OCI-LY1 (cell line): ENCODE measurements around the gene CCHCR1.

Experiments
- H2AFZ ChIP-seq: fragments of 200-600 bp; sonication (generic), shearing (Covaris generic); 2 replicates; pipeline ENCODE4 v1.6.0; 2014; ENCODE audit warnings: antibody characterized with exemption, mild to moderate bottlenecking, low read length
- H3F3A ChIP-seq: fragments of 200-600 bp; sonication (generic), shearing (Covaris generic); 2 replicates; pipeline ENCODE4 v1.6.0; 2014; ENCODE audit warnings: mild to moderate bottlenecking, antibody characterized with exemption, low read length, moderate library complexity; ENCODE audit not compliant: insufficient read depth
- H3K27ac ChIP-seq: fragments of 200-600 bp; sonication (generic); 2 replicates; pipeline ENCODE4 v1.5.1; 2014; ENCODE audit warnings: low read length, mixed run types, mild to moderate bottlenecking, low read depth; ENCODE audit not compliant: poor library complexity, severe bottlenecking
- H3K27me3 ChIP-seq: fragments of 200-600 bp; sonication (generic); 2 replicates; pipeline ENCODE4 v1.6.0; 2014; ENCODE audit warnings: antibody characterized with exemption, mild to moderate bottlenecking, low read length, moderate library complexity; ENCODE audit not compliant: insufficient read depth
- H3K36me3 ChIP-seq: fragments of 200-600 bp; sonication (generic); 2 replicates; pipeline ENCODE4 v1.6.1; 2014; ENCODE audit warnings: mild to moderate bottlenecking, antibody characterized with exemption, low read length, moderate library complexity, mixed read lengths; ENCODE audit not compliant: insufficient read depth
- H3K4me1 ChIP-seq: fragments of 200-600 bp; sonication (generic); 2 replicates; pipeline ENCODE4 v1.5.1; 2014; ENCODE audit warnings: mild to moderate bottlenecking, low read length, moderate library complexity; ENCODE audit not compliant: insufficient read depth, severe bottlenecking
- H3K4me2 ChIP-seq: fragments of 200-600 bp; sonication (generic), shearing (Covaris generic); 2 replicates; pipeline ENCODE4 v1.6.1; 2014; ENCODE audit warnings: low read length
- H3K4me3 ChIP-seq: fragments of 200-600 bp; sonication (generic); 2 replicates; pipeline ENCODE4 v1.5.1; 2014; ENCODE audit warnings: low read length, low read depth, mild to moderate bottlenecking, mixed read lengths; ENCODE audit not compliant: poor library complexity, severe bottlenecking
- H3K79me2 ChIP-seq: fragments of 200-600 bp; shearing (Covaris generic); 2 replicates; pipeline ENCODE4 v1.6.1; 2016; ENCODE audit warnings: mixed run types, low read length, mixed read lengths; ENCODE audit not compliant: insufficient read depth
- H3K9ac ChIP-seq: fragments of 200-600 bp; sonication (generic), shearing (Covaris generic); 2 replicates; pipeline ENCODE4 v1.6.1; 2014; ENCODE audit warnings: mild to moderate bottlenecking, low read length, mixed read lengths
- H3K9me2 ChIP-seq: fragments of 200-600 bp; sonication (generic), shearing (Covaris generic); 2 replicates; pipeline ENCODE4 v1.6.1; 2014; ENCODE audit warnings: low read depth, mild to moderate bottlenecking, low read length, mixed read lengths
- H3K9me3 ChIP-seq: fragments of 200-600 bp; shearing (Covaris generic); 2 replicates; pipeline ENCODE4 v1.6.1; 2014; ENCODE audit warnings: low read length, mixed read lengths
- H4K20me1 ChIP-seq: fragments of 200-600 bp; sonication (generic), shearing (Covaris generic); 2 replicates; pipeline ENCODE4 v1.6.0; 2016; ENCODE audit warnings: mild to moderate bottlenecking, low read length; ENCODE audit not compliant: insufficient read depth
- EZH2 ChIP-seq: fragments of 200-600 bp; sonication (generic), shearing (Covaris generic); IDR thresholded peaks from 2 replicates; pipeline ENCODE4 v1.8.0; 2017; ENCODE audit warnings: borderline replicate concordance, mixed run types, mild to moderate bottlenecking, antibody characterized with exemption, low read length, moderate library complexity, mixed read lengths
- TF ChIP-seq, protein P1 (sequence below): fragments of 200-600 bp; sonication (generic), shearing (Covaris generic); IDR thresholded peaks from 2 replicates; pipeline ENCODE4 v1.5.1; 2017; ENCODE audit warnings: mild to moderate bottlenecking, antibody characterized with exemption, low read length, moderate library complexity, mixed read lengths

CCHCR1 gene

GRCh38 chr6:31111712-31112111, 45.9 kb downstream of the CCHCR1 start:
- H3K9me3 ChIP-seq = no peaks in the 10 kb centered on the region
- no peak for TF ChIP-seq EZH2
- TF ChIP-seq, protein P1, sequence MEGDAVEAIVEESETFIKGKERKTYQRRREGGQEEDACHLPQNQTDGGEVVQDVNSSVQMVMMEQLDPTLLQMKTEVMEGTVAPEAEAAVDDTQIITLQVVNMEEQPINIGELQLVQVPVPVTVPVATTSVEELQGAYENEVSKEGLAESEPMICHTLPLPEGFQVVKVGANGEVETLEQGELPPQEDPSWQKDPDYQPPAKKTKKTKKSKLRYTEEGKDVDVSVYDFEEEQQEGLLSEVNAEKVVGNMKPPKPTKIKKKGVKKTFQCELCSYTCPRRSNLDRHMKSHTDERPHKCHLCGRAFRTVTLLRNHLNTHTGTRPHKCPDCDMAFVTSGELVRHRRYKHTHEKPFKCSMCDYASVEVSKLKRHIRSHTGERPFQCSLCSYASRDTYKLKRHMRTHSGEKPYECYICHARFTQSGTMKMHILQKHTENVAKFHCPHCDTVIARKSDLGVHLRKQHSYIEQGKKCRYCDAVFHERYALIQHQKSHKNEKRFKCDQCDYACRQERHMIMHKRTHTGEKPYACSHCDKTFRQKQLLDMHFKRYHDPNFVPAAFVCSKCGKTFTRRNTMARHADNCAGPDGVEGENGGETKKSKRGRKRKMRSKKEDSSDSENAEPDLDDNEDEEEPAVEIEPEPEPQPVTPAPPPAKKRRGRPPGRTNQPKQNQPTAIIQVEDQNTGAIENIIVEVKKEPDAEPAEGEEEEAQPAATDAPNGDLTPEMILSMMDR = no peak
- H3K4me1 ChIP-seq = no peaks in the 10 kb centered on the region
- H3K27me3 ChIP-seq = peaks cover 3% of the 10 kb centered on the region; the same call in 1 of the 2 replicates
- no peak overlapping the region for H3K27ac ChIP-seq
- H2AFZ ChIP-seq = no peak overlapping the region
- H3K9me2 ChIP-seq = no peaks in the 10 kb centered on the region
- no peak overlapping the region for H3K4me3 ChIP-seq
- no peaks in the 10 kb centered on the region for H3K36me3 ChIP-seq
- no peak overlapping the region for H3K4me2 ChIP-seq
- no peaks in the 10 kb centered on the region for H3F3A ChIP-seq
- H3K9ac ChIP-seq = no peak overlapping the region
- H3K79me2 ChIP-seq = no peaks in the 10 kb centered on the region
- H4K20me1 ChIP-seq = no peaks in the 10 kb centered on the region

DNA sequence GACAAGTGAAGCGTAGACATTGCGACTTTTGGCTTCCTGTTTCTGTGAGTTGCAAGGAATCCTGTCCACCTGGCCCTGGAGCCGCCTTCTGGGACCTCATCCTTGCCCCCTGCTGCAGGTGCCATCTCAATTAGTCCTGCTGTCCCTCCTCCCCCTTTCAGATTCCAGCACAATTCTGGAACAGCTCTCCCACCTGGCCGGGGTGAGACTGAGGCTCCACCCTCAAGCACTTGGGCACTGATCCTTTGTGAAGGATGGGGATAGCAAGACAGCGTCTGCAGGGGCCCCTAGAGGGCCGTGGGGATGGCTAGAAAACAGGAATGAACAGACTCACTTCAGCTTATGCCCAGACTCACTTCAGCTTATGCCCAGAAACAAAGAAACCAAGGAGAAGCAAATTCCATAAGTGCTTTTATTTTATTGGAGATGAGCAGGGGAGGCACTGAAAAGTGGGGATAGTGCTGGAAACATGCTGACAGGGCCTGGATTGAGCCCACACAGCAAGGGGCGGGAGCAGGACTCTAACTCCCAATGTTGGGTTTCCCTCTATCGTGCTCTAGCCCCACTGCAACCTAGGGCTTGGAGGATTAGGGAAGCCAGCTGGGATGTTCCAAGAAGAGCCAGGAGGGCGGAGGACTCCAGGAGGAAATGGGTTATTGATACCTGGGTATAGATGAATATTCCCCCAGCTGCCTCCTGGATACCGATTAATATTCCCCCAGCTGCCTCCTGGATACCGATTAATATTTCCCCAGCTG, 46.6 kb downstream of the CCHCR1 start:
- H3K4me1 ChIP-seq = no peaks in the 10 kb centered on the region
- no peak overlapping the region for H3K9ac ChIP-seq
- H3K27ac ChIP-seq = no peak overlapping the region
- no peak overlapping the region for H3K4me2 ChIP-seq
- no peaks in the 10 kb centered on the region for H3K79me2 ChIP-seq
- H3K4me3 ChIP-seq = no peak overlapping the region
- H3K27me3 ChIP-seq = no peaks in the 10 kb centered on the region
- H2AFZ ChIP-seq = no peak overlapping the region
- no peaks in the 10 kb centered on the region for H3K9me3 ChIP-seq
- TF ChIP-seq EZH2 = no peak
- TF ChIP-seq, protein P1 = no peak
- H3F3A ChIP-seq = no peaks in the 10 kb centered on the region
- H4K20me1 ChIP-seq = no peaks in the 10 kb centered on the region
- H3K9me2 ChIP-seq = no peaks in the 10 kb centered on the region
- H3K36me3 ChIP-seq = no peaks in the 10 kb centered on the region

GRCh38 chr6:31107052-31107451, 50.5 kb downstream of the CCHCR1 start:
- TF ChIP-seq, protein P1 = no peak
- no peak for TF ChIP-seq EZH2
- no peaks in the 10 kb centered on the region for H3K9me2 ChIP-seq
- no peak overlapping the region for H3K4me3 ChIP-seq
- no peaks in the 10 kb centered on the region for H3K9me3 ChIP-seq
- no peaks in the 10 kb centered on the region for H3K4me1 ChIP-seq
- H3F3A ChIP-seq = no peaks in the 10 kb centered on the region
- H4K20me1 ChIP-seq = no peaks in the 10 kb centered on the region
- no peak overlapping the region for H3K4me2 ChIP-seq
- no peaks in the 10 kb centered on the region for H3K36me3 ChIP-seq
- no peak overlapping the region for H2AFZ ChIP-seq
- H3K9ac ChIP-seq = no peak overlapping the region
- no peak overlapping the region for H3K27ac ChIP-seq
- H3K79me2 ChIP-seq = no peaks in the 10 kb centered on the region
- no peaks in the 10 kb centered on the region for H3K27me3 ChIP-seq
